Measurements from ENCODE around the gene KCNK13.

The KCNK13 gene

GRCh38 chr14:90034156-90034555 lies 27.6 kb upstream of the KCNK13 start:
- no peak overlapping the region for H3K4me3 ChIP-seq (replicated peaks in 1 of 2; ENCODE audit: low read depth in 2 of 2, low read length in 2 of 2)
- DNase-seq (ENCODE audit: low read depth in 2 of 2), result no peak
- TF ChIP-seq, protein P1, sequence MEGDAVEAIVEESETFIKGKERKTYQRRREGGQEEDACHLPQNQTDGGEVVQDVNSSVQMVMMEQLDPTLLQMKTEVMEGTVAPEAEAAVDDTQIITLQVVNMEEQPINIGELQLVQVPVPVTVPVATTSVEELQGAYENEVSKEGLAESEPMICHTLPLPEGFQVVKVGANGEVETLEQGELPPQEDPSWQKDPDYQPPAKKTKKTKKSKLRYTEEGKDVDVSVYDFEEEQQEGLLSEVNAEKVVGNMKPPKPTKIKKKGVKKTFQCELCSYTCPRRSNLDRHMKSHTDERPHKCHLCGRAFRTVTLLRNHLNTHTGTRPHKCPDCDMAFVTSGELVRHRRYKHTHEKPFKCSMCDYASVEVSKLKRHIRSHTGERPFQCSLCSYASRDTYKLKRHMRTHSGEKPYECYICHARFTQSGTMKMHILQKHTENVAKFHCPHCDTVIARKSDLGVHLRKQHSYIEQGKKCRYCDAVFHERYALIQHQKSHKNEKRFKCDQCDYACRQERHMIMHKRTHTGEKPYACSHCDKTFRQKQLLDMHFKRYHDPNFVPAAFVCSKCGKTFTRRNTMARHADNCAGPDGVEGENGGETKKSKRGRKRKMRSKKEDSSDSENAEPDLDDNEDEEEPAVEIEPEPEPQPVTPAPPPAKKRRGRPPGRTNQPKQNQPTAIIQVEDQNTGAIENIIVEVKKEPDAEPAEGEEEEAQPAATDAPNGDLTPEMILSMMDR (IDR thresholded peaks at IDR 0.05; ENCODE audit: low read depth, low read length), result no peak

DNA sequence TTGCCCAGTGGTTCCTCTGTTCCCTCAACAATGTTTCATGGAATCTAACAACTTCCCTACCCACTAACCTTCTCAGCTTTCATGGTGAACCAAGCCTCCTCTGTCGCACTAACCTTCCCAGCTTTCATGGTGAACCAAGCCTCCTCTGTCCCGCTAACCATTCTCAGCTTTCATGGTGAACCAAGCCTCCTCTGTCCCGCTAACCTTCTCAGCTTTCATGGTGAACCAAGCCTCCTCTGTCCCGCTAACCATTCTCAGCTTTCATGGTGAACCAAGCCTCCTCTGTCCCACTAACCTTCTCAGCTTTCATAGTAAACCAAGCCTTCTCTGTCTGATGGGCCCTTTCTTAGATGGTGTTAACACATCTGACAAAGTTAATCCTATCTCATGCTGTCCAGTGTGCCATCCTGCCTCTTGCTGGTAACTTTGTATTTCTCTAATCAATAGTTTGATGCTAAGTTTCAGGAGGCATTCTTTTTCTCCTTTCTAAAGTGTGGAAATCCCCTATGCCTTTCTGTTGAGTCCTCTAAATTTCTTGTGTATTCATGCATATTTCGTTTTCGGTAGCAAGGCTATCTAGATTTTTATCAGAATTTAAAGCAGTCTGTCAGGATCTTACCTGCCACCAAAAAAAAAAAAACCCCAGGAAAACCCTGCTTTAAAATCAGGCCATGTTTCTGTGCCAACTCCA lies 26.8 kb upstream of the KCNK13 start:
- H3K4me3 ChIP-seq (replicated peaks in 1 of 2; ENCODE audit: low read depth in 2 of 2, low read length in 2 of 2), result no peak overlapping the region
- no peak for DNase-seq (ENCODE audit: low read depth in 2 of 2)

DNA sequence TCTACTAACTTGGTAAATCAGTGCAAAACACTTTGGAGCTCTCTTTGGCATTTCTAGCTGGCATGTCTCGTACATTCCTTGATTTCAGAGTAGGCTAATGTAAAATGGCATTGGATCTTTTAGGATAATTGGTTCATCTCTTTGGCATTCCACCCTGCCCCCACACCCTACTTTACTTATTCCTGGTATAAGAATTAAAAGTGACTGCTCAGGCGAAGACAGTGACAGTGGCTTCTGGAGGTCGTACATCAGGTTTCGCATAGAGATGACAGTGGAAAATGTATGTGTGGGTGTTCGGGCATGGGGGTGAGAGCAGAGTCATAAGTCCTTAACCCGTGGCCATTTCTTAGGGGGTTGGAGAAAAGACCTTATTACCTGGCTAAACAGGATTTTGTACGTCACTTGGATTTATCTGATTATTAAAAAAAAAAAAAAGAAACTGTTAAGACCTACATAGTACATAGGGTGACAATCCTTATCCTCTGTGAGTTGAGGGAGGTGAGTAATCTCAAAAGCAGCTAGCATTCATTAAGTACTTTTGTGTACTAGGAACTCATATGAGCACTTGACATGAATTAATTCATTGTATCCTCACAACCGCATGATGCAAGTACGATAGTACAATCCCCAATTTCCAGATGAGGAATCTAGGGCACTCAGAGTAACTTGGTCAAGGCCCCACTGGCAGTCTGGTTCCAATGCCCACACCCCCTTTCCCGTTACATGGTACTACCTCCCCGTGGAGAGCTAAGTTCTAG lies 22.4 kb upstream of the KCNK13 start:
- no peak for DNase-seq (ENCODE audit: low read depth in 2 of 2)
- no peak overlapping the region for H3K4me3 ChIP-seq (replicated peaks in 1 of 2; ENCODE audit: low read depth in 2 of 2, low read length in 2 of 2)
- TF ChIP-seq, protein P1 (IDR thresholded peaks at IDR 0.05; ENCODE audit: low read depth, low read length), result no peak

More for the DNA sequence above, 26.8 kb upstream of the KCNK13 start:
- TF ChIP-seq, protein P1 (IDR thresholded peaks at IDR 0.05; ENCODE audit: low read depth, low read length), result no peak

DNA sequence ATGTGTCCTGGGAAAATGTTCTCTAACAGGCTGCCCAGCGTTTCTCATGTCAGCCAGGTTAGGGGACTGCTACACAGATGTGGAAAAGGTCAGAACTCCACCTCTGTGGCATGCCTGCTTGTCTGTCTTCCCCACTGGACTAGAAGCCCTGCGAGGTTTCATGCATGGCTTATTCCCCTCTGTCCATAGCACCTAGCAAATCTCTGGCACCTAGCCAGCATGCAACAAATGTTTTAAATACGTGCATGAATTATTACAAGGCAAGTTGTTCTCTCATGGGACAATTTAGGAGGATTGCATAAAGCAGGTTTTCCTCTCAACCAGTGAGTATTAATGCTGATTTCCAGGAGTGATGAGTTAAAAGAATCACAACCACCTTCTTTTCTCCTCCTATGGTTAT lies 21.4 kb upstream of the KCNK13 start:
- peak in 1 of 2 donors; percentile 17 for DNase-seq (ENCODE audit: low read depth in 2 of 2)
- TF ChIP-seq, protein P1 (IDR thresholded peaks at IDR 0.05; ENCODE audit: low read depth, low read length), result no peak
- H3K4me3 ChIP-seq (replicated peaks in 1 of 2; ENCODE audit: low read depth in 2 of 2, low read length in 2 of 2), result no peak overlapping the region

DNA sequence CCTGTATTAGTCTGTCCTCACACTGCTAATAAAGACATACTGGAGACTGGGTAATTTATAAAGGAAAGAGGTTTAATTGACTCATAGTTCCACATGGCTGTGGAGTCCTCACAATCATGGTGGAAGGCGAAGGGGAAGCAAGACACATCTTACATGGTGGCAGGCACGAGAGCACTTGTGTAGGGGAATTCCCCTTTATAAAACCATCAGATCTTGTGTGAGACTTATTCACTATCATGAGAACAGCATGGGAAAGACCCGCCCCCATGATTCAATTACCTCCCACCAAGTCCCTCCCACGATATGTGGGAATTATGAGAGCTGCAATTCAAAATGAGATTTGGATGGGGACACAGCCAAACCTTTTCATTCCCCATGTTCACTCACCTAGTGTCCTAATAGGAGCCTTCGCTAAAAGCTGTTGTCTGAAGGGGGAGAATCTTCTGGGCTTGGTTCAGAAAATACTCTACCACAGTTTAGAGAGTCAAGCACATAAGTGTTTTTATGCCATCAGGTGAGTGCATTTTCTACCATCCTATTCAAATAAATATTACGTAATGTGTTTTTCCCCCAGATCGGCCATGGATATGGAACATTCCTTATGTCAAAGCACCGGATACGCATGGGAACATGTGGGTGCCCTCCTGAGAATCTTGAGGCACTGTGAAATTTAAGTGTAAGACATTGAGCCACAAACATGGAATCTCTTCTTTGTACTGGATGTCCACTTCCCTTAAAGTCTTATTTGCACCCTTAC lies 19.1 kb upstream of the KCNK13 start:
- TF ChIP-seq, protein P1 (IDR thresholded peaks at IDR 0.05; ENCODE audit: low read depth, low read length), result no peak
- no peak overlapping the region for H3K4me3 ChIP-seq (replicated peaks in 1 of 2; ENCODE audit: low read depth in 2 of 2, low read length in 2 of 2)
- no peak for DNase-seq (ENCODE audit: low read depth in 2 of 2)

- H3K4me3 ChIP-seq (replicated peaks in 1 of 2; ENCODE audit: low read depth in 2 of 2, low read length in 2 of 2), result no peak overlapping the region
- TF ChIP-seq, protein P1 (IDR thresholded peaks at IDR 0.05; ENCODE audit: low read depth, low read length), result no peak
- DNase-seq (ENCODE audit: low read depth in 2 of 2), result no peak
Observed at GRCh38 chr14:90045616-90046015, 16.2 kb upstream of the KCNK13 start.
